ENCODE measurements around the gene SNORC.

GRCh38 chr2:232886632-232887031 is 16.6 kb downstream of the SNORC start:
- TF ChIP-seq CTCF (IDR thresholded peaks at IDR 0.05) = no peak
- no peak for TF ChIP-seq USF2 (CRISPR knock-in tag; IDR thresholded peaks at IDR 0.05)
- TF ChIP-seq PRDM15 (CRISPR knock-in tag; IDR thresholded peaks at IDR 0.05) = no peak
